GM19238 (cell line): ENCODE results near the gene CRYBB1.

Source experiments
- DNase-seq: peaks from one replicate; pipeline ENCODE4 v3.0.0; 2011; ENCODE audit warnings: low spot score; ENCODE audit not compliant: insufficient read length

The CRYBB1 gene

DNA sequence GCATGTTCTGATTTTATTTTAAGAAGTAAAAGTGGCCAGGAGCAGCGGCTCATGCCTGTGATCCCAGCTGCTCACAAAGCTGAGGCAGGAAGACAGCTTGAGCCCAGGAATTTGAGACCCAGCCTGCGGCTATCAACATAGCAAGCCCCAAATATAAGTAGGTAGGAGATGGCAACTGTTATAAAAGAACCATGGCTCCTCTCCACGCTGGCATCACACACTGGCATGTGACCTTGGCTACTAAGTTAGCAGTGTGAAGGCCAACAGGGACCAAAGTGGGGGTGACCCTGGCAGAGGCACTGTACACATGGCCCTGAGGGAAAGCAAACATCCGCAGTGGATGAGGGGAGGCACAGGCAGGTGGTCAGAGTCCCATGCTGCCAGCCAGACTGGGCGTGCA is 60.9 kb downstream of the CRYBB1 start:
- DNase-seq: no peak

DNA sequence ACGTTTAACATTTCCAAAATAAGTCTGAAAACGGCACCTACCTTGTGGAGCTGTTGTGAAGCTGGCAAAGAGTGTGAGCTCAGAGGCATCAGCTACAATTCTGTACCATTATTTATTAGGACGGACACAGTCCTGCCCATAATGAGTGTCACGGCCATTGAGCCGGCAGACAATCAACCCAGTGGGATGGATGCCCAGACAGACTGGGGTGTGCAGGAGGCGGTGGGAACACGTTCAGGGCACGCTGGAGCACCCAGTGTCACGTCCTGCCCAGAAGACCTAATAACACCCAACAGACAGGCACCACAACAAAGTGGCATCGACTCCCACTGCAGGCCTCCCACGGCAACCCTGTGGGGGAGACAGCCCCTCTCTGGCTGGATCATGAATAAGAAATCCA is 62.3 kb downstream of the CRYBB1 start:
- no peak for DNase-seq

DNA sequence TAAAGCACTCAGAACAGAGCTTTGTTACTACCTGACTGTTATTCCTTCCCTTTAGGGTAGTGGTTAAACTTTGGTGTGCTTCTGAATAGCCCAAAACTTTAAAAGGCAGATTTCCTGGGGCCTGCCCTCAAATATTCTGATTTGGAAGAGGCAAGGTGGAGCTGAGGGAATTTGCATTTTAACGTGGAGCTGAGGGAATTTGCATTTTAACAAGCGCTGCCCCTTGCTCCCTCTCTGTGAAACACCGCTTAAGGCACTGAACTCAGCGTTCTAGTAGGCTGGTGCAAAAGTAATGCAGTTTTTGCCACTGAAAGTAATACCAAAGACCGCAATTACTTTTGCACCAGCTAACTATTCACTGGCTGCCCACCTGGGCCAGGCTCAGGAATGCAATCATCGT is 62.9 kb downstream of the CRYBB1 start:
- no peak for DNase-seq

DNA sequence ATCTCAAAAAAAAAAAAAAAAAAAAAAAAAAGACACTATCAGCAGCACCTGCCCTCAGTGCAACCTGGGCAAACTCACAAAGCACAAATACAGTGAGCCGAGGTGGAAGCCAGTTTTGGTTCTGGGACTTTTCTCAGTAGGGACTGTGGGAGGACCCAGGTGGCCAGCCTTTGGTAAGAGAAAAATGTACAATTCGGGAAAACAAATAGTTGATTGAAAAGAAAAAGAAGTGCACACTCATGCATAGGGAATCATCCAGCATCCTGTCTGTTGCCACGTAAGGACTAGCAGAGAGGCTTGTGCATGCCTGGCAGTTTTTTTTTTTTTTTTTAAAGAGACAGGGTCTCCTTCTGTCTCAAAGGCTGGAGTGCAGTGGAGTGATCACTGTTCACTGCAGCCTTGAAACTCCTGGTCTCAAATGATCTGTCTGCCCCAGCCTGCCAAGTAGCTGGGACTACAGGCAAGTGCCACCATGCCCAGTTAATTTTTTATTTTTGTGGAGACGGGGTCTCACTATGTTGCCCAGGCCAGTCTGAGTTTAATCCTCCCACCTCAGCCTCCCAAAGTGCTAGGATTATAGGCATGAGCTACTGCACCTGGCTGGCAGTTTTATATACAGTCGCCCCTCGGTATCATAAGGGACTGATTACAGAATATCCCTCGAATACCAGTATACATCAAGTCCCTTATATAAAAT is 64.6 kb downstream of the CRYBB1 start:
- DNase-seq: no peak

DNA sequence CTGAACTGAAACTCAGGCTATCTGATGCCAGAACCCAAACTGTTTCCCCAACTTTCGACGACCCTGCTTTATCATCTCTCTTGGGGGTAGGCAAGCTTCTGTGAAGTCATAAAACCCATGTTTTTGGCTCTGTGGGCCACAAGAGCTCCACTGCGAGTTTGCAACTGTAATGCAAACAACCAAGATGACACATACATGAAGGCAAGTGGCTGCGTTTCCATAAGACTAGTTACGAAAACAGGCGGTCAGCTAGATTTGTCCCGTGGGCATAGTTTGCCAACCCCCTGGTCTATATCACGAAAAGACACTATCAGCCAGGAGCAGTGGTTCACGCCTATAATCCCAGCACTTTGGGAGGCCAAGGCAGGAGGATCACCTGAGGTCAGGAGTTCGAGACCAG is 65.4 kb downstream of the CRYBB1 start:
- no peak for DNase-seq

DNA sequence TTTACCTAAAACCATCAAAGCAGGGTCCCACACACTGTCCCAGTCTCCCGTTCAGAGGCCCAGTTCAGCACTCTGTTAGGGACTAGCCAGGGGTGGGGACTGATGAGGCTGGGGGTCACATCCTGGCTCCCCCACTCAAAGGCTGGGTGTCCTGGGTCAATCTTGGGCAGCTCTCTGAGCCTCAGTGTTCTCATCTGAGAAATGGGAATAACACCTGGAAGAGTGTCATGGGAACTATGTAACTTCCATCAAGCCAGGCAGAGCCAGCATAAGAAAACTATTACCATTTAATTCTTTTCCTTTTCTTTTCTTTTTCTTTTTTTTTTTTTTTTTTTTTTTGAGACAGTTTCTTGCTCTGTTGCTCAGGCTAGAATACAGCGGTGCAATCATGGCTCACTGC is 66.3 kb downstream of the CRYBB1 start:
- no peak for DNase-seq

DNA sequence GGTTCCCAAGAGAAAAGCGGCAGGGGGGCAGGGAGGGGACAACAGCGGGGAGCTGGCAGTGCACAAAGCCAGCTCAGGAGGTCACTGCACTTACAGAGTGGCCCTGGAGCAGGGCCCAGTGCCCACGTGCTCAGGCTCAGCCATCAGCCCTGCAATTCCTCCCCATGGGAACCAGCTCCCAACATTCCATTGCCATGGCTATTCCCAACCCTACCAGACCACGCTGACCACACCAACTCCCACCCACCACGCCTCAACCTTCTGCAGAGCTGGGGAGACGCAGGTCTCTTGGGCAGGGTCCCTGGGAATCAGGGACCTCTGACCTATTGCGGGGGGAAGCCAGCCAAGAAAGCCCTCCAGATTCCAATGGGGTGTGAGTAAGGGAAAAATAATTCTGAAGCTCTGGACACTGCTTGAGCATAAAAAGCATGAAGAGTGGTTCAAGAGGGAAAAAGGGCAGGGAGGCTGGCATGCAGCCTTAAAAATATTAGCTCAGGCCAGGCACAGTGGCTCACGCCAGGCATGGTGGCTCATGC is 67.3 kb downstream of the CRYBB1 start:
- DNase-seq: no peak

DNA sequence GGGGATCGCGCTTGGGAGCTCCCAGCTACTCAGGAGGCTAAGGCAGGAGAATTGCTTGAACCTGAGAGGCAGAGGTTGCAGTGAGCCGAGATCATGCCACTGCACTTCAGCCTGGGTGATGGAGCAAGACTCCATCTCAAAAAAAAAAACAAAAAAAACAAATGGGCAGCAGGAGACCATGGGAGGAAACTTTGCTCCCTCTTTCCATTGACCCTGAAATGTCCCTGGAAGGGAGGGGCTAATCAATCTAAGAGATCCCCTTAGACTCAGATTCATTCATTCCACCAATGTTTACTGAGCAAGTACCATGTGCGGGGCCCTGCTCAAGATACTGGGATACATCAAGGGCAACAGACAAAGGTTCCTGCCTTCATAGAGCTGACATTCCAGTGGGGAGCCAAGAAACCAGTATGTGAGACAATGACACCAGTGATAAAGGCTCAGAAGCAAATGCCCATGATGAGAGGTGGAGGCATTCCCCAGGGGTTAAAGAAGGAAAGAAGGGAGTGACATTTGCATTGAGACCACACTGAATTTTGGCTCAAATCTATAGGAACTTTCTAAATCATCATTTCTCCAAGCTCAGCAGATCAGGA is 67.8 kb downstream of the CRYBB1 start:
- no peak for DNase-seq
